GM12872 (cell line): ENCODE measurements around the gene ERI3.
A peak's percentile ranks its signal among the peaks of the same experiment; 100 is the strongest.

ENCODE experiments used
- TF ChIP-seq, protein P1 (sequence below): IDR thresholded peaks from 3 replicates; pipeline ENCODE4 v1.5.1; 2011; ENCODE audit warnings: low read depth, mild to moderate bottlenecking, low read length, moderate library complexity; ENCODE audit not compliant: insufficient read depth

The ERI3 gene

DNA sequence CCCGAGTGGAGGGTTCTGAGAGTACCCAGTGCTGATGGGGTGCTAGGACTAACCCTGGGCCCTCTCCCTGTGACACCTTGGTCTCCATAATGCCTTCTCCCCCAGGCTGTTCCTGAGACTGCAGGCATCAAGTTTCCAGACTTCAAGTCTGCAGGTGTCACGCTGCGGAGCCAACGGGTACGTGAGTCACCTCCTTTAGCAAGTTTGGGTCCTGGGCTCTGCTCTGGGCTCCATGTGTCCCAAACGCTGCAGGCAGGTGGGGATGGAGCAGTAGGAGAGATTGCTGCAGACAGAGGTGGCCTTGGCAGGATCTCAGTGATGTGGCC, 135.8 kb downstream of the ERI3 start:
- TF ChIP-seq, protein P1, sequence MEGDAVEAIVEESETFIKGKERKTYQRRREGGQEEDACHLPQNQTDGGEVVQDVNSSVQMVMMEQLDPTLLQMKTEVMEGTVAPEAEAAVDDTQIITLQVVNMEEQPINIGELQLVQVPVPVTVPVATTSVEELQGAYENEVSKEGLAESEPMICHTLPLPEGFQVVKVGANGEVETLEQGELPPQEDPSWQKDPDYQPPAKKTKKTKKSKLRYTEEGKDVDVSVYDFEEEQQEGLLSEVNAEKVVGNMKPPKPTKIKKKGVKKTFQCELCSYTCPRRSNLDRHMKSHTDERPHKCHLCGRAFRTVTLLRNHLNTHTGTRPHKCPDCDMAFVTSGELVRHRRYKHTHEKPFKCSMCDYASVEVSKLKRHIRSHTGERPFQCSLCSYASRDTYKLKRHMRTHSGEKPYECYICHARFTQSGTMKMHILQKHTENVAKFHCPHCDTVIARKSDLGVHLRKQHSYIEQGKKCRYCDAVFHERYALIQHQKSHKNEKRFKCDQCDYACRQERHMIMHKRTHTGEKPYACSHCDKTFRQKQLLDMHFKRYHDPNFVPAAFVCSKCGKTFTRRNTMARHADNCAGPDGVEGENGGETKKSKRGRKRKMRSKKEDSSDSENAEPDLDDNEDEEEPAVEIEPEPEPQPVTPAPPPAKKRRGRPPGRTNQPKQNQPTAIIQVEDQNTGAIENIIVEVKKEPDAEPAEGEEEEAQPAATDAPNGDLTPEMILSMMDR: no peak

DNA sequence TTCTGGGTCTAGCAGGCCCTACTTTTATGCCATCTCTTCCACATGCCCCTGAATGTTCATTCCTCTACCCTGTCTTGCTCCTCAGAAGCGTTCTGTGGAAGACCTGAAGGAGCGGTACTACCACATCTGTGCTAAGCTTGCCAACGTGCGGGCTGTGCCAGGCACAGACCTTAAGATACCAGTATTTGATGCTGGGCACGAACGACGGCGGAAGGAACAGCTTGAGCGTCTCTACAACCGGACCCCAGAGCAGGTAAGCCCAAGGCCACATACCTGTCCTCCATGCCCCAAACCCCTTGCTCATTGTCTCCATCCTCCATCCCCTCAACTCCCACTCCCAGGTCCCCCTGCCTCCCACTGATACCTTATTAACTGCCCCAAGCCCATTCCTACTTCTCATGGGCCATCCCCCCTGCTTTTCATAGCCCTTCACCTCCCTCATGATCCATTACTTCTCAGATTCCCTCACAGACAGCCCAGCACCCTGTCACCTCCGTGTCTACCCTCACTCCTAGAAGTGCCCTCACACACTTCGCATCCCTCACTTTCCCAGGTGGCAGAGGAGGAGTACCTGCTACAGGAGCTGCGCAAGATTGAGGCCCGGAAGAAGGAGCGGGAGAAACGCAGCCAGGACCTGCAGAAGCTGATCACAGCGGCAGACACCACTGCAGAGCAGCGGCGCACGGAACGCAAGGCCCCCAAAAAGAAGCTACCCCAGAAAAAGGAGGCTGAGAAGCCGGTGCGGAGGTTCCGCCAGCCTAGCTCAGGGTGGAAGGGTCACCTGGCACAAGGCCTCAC, 136.4 kb downstream of the ERI3 start:
- TF ChIP-seq, protein P1: no peak

DNA sequence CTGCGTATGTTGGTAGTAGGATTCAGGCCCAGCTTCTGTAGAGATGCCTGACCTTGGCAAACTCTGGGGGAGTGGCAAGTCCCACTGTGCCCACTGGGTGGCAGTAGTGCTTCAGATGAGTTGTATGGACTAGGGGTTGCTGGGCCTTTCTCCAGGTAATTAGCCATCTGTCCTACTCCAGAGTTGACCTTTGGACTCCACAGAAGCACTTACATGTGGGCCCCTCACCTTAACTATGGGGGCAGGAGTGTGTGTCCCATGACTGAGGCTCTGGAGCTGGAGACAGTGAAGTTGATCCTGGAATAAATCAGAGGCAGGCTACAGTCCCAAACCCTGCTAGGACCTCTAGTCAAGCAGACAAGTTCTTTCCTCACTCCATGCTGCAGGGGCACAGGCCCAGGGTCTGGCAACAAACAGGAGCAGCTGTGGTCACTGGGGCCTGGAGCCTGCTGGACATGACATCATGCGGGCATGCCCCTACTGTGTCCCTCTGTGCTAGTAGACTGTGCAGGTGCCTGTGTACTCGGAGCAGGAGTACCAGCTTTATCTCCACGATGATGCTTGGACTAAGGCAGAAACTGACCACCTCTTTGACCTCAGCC, 137.1 kb downstream of the ERI3 start:
- TF ChIP-seq, protein P1: peak; percentile 97

DNA sequence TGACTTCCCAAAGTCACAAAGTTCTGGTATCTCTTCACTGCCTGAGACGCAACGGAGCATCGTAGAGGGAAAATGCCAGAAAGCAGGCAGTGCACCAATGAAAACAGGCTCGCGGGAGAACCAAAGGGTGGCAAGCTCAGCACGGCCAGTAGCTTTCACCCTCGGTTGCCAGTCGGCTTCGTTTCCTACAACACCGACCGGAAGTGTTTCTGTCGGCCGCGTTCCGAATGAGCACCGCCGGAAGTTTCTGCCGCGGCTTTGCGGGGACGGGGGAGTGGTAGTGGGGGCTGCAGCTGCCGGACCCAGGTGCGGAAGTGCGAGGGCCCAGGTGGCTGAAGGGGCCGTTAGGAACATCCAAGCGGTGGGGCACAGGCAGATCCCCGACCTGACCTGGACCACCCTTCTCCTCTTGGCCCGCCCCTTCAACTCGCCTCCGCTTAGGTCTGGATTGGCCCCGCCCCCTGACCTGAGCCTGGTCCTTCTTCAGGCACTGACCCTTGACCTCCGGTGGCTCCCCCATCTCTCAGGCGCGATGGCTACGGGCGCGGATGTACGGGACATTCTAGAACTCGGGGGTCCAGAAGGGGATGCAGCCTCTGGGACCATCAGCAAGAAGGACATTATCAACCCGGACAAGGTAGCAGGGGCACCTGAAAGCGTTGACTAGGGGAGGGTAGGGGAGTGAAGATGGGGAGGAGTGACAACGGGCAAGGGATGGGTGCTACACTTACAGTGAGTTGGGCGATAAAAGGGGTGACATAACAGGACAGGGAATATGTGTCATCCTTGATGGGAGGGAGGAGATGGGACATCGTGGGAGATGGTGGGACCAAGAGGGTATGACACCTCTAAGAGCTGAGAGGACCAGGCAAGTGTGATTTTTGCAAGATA, 141.6 kb downstream of the ERI3 start, which contains the start of gene DMAP1:
DMAP1 (plus strand) TSS at position 250 of the 891 bp plus-strand sequence; CDS start at position 533, 283 bp downstream.
- TF ChIP-seq, protein P1: 0 out of 3 replicates have a peak, but pooled peaks have one; percentile 6

DNA sequence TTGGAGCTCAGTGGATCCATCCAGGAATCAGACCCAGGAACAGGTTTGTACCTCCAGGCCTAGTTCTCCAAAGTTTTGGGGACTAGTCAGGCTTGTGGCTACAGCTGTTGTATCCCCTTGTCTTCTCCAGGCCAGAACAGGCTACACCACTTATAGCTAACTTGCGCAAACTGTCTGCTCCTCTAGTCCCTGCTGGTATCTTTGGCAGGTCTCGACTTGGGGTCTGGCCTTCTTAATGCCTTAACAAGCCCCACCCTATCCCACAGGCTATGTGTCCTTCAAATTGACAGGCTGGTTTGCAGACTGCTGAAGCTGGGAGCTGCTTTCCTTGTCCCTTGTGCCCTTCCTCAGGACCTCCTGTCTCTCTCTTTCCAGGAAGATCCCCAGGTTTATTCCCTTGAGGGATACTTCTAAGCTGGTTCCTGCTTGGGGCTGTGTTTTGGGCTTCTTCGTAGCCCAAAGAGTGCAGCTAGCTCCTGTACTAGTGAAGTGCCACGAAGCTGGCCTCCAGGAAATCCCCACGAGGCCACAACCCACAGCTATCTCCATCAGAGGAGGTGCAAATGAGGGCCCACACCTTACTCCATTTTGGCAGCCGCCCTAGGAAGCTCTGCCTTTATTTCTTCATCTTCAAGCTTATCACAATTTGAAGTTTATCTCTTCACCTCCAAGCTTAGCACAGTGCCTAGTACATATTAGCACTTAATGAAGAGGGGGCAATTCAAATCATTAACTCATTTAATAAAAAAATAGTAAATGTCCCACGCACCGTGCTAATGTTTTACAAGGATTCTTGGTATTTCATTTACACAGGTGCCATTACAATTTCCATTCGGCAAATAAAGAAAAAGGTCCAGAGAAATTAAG, 142.5 kb downstream of the ERI3 start:
- TF ChIP-seq, protein P1: no peak

DNA sequence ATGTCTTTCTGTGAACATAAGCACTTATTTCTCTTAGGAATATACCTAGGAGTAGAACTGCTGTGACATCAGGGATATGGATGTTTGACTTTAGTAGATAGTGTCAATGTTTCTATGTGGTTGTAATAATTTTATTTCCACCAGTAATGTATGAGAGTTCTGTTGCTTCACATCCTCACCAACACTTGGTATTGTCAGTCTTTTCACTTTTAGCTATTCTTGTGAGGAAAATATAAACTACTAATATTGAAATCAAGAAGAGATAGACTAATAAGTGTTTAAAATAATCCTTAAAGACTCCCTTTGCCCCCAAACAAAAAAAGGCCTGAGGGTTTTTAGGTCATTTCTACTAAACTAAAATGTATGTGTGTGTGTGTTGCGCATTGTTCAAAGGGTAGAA, 144.5 kb downstream of the ERI3 start:
- TF ChIP-seq, protein P1: no peak
